NCI-H524 (cell line): Measurements from ENCODE around the gene RNF34.
A peak's percentile ranks its signal among the peaks of the same experiment; 100 is the strongest.

Experiments used
- DNase-seq, 2 experiments: peaks; one replicate each; lab custom pipeline; 2025; lab: John Stamatoyannopoulos, UW

Gene RNF34

GRCh38 chr12:121438905-121439304, 39.0 kb downstream of the RNF34 start:
- no peak for DNase-seq

- no peak for DNase-seq
Observed at GRCh38 chr12:121439715-121440114, 39.8 kb downstream of the RNF34 start.

- DNase-seq: no peak
Observed at GRCh38 chr12:121440768-121441167, 40.9 kb downstream of the RNF34 start.

GRCh38 chr12:121441555-121441954, 41.6 kb downstream of the RNF34 start:
- peak in 1 of 2 experiments; percentile 8 for DNase-seq

GRCh38 chr12:121442028-121442948, 42.4 kb downstream of the RNF34 start:
- no peak for DNase-seq

GRCh38 chr12:121443193-121443870, 43.4 kb downstream of the RNF34 start:
- DNase-seq: peak in 1 of 2 experiments; percentile 61

- no peak for DNase-seq
Observed at GRCh38 chr12:121443911-121444841, 44.3 kb downstream of the RNF34 start.

- DNase-seq: no peak
Observed at GRCh38 chr12:121444842-121445202, 44.9 kb downstream of the RNF34 start.

- DNase-seq: no peak
Observed at GRCh38 chr12:121446750-121447149, 46.8 kb downstream of the RNF34 start.

- peak; percentile 29 to 72 for DNase-seq
Observed at GRCh38 chr12:121448771-121449315, 48.9 kb downstream of the RNF34 start.

- DNase-seq: no peak
Observed at GRCh38 chr12:121451961-121452339, 52.0 kb downstream of the RNF34 start.

- DNase-seq: no peak
Observed at GRCh38 chr12:121452340-121452984, 52.5 kb downstream of the RNF34 start.

- no peak for DNase-seq
Observed at GRCh38 chr12:121452985-121453360, 53.1 kb downstream of the RNF34 start.

GRCh38 chr12:121453629-121454028, 53.7 kb downstream of the RNF34 start:
- DNase-seq: no peak

- no peak for DNase-seq
Observed at GRCh38 chr12:121454921-121455320, 55.0 kb downstream of the RNF34 start.

GRCh38 chr12:121455766-121456420, 56.0 kb downstream of the RNF34 start:
- DNase-seq: no peak

GRCh38 chr12:121456551-121456950, 56.6 kb downstream of the RNF34 start:
- no peak for DNase-seq

- no peak for DNase-seq
Observed at GRCh38 chr12:121461048-121461447, 61.1 kb downstream of the RNF34 start.

- no peak for DNase-seq
Observed at GRCh38 chr12:121464331-121464730, 64.4 kb downstream of the RNF34 start.

GRCh38 chr12:121465921-121466793, 66.2 kb downstream of the RNF34 start:
- peak; percentile 11 to 18 for DNase-seq
